Prostate gland (tissue), 2 donors: ENCODE measurements around the gene ARSG.

Experiments
- POLR2A ChIP-seq: fragments of 450-650 bp; IDR thresholded peaks from one replicate; pipeline ENCODE4 v1.6.1; 2016; ENCODE audit warnings: antibody characterized with exemption, mild to moderate bottlenecking
- TF ChIP-seq, protein P1 (sequence below), 4 experiments: fragments of 200-600 bp in 2 of 4; fragments of 450-650 bp in 2 of 4; sonication (generic) in 2 of 4; IDR thresholded peaks; 1 replicate in 3 of 4; 2 replicates in 1 of 4; pipeline ENCODE4 v1.5.1; 2016 to 2019; ENCODE audit warnings: antibody characterized with exemption in 4 of 4, mild to moderate bottlenecking in 2 of 4, moderate library complexity in 2 of 4

DNA sequence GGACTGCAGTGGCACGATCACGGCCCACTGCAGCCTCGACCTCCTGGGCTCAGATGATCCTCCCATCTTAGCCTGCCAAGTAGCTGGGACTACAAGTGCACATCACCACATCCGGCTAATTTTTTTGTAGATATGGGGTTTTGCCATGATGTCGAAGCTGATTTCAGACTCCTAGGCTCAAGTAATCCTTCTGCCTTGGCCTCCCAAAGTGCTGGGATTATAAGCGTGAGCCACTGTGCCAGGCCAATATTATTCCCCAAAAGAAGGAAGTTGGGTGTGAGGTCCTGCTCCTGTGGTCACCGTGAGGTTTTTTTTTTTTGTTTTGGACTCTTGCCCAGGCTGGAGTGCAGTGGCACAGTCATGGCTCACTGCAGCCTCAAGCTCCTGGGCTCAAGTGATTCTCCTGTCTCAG is 41.9 kb upstream of the ARSG start:
- TF ChIP-seq, protein P1, sequence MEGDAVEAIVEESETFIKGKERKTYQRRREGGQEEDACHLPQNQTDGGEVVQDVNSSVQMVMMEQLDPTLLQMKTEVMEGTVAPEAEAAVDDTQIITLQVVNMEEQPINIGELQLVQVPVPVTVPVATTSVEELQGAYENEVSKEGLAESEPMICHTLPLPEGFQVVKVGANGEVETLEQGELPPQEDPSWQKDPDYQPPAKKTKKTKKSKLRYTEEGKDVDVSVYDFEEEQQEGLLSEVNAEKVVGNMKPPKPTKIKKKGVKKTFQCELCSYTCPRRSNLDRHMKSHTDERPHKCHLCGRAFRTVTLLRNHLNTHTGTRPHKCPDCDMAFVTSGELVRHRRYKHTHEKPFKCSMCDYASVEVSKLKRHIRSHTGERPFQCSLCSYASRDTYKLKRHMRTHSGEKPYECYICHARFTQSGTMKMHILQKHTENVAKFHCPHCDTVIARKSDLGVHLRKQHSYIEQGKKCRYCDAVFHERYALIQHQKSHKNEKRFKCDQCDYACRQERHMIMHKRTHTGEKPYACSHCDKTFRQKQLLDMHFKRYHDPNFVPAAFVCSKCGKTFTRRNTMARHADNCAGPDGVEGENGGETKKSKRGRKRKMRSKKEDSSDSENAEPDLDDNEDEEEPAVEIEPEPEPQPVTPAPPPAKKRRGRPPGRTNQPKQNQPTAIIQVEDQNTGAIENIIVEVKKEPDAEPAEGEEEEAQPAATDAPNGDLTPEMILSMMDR (IDR thresholded peaks at IDR 0.05): no peak
- no peak for TF ChIP-seq POLR2A
